ENCODE data around the gene RDX. TPM values are rescaled to one million over a fixed set of nuclear protein-coding genes. Genes with fewer than 3 reads are reported as not detected.
"Not testable (repeated sequence)": the region's sequence is repeated elsewhere in the genome, so short reads cannot be mapped to it uniquely, and the experiment has no call there.

RDX gene
- total and polyA plus RNA-seq, 2 donors (not counting 1 experiment from before 2014, with no cell fraction given), result 4.4 to 34.8 TPM

DNA sequence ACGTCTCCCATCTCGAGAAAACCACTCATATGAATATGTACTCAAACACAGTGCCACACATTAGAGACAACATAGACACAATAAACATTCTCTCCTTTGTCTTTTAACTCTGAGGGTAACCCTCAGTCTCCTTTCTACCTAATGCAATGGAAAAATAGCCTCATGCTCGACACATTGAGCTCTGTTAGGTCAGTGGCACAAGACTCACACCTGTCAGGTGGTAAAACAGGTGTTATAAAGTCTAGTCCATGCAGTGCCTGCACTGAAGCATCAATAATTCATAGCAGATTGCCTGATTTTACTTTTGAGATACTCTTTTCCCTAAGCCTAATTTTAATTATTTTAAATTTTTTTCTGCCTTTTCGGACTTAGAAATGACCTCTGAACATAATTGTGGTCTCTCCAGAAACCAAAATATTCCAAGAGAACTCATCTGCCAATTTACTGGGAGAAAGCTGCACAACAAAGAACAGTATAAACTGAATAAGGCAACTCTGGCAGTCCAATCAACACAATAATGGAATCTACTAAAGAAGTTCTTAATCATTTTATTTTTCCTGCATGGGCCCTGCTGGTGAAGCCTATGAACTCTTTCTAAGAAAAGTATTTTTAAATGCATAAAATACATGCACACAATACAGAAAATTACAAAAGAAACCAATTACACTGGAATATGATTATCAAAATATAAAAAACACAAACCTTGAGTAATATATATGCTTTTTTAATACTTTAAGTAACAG, 9.9 kb downstream of the RDX start:
- H3K27ac ChIP-seq (ENCODE audit: low read length in 2 of 2), result no peak overlapping the region
- Mint-ChIP-seq H3K9me3 (ENCODE audit: insufficient read depth) (no peaks in the 10 kb centered on the region), H3K27me3 (no peaks in the 10 kb centered on the region), H3K27ac (no peak overlapping the region), H3K4me3 (no peak overlapping the region), H3K4me1 (peaks cover 15% of the 10 kb centered on the region)
- no peak overlapping the region for H3K9ac ChIP-seq (ENCODE audit: low read length)
- no peak for DNase-seq
- no peak for ATAC-seq (ENCODE audit: low read depth)
- POLR2A ChIA-PET, result no interaction called here
- H3K4me2 ChIP-seq (replicated peaks; ENCODE audit: low read depth, low read length, poor library complexity, severe bottlenecking), result no peak overlapping the region
- peaks cover 86% of the 10 kb centered on the region for H3K79me2 ChIP-seq (ENCODE audit: control insufficient read depth, insufficient read depth, low read length)
- H4K20me1 ChIP-seq (ENCODE audit: control insufficient read depth, insufficient read depth, low read length, poor library complexity, severe bottlenecking), result peaks cover 18% of the 10 kb centered on the region
- no peak overlapping the region for H2AFZ ChIP-seq (ENCODE audit: insufficient read depth, low read depth, low read length, poor library complexity, severe bottlenecking)
- no peak overlapping the region for H3K4me3 ChIP-seq (ENCODE audit: control extremely low read depth in 1 of 5, extremely low read depth in 1 of 5, insufficient read depth in 1 of 5, low read depth in 2 of 5, low read length in 4 of 5)
- 80% methylated on average over 2 of the region's 4 CpGs for WGBS (ENCODE audit: insufficient coverage)
- H3K4me1 ChIP-seq (ENCODE audit: control insufficient read depth in 2 of 2, insufficient read depth in 2 of 2, low read length in 2 of 2), result peaks cover 0 to 6% of the 10 kb centered on the region in 2 donors
- CTCF ChIA-PET, result interaction anchor here (1.0 kb wide), 1 partner anchor 28 kb away, joined by 4 read pairs; no protein-coding TSS in a partner anchor
- intact Hi-C loops (cut with micrococcal nuclease), result no loop called here
- no peak for TF ChIP-seq EZH2 (IDR thresholded peaks at IDR 0.05; ENCODE audit: borderline replicate concordance, insufficient read depth, low read depth, low read length, poor library complexity, severe bottlenecking)
- TF ChIP-seq, protein P1, sequence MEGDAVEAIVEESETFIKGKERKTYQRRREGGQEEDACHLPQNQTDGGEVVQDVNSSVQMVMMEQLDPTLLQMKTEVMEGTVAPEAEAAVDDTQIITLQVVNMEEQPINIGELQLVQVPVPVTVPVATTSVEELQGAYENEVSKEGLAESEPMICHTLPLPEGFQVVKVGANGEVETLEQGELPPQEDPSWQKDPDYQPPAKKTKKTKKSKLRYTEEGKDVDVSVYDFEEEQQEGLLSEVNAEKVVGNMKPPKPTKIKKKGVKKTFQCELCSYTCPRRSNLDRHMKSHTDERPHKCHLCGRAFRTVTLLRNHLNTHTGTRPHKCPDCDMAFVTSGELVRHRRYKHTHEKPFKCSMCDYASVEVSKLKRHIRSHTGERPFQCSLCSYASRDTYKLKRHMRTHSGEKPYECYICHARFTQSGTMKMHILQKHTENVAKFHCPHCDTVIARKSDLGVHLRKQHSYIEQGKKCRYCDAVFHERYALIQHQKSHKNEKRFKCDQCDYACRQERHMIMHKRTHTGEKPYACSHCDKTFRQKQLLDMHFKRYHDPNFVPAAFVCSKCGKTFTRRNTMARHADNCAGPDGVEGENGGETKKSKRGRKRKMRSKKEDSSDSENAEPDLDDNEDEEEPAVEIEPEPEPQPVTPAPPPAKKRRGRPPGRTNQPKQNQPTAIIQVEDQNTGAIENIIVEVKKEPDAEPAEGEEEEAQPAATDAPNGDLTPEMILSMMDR (IDR thresholded peaks at IDR 0.05), result no peak
- no peaks in the 10 kb centered on the region for H3K36me3 ChIP-seq (replicated peaks in 1 of 2; ENCODE audit: control extremely low read depth in 1 of 2, control insufficient read depth in 1 of 2, extremely low read depth in 1 of 2, insufficient read depth in 2 of 2, low read length in 1 of 2)
- H3K27me3 ChIP-seq (replicated peaks in 1 of 4; ENCODE audit: control extremely low read depth in 1 of 4, control insufficient read depth in 3 of 4, insufficient read depth in 4 of 4, low read length in 3 of 4), result no peaks in the 10 kb centered on the region
- H3K9me3 ChIP-seq (ENCODE audit: control extremely low read depth in 1 of 3, control insufficient read depth in 2 of 3, insufficient read depth in 1 of 3, low read length in 2 of 3), result no peaks in the 10 kb centered on the region

DNA sequence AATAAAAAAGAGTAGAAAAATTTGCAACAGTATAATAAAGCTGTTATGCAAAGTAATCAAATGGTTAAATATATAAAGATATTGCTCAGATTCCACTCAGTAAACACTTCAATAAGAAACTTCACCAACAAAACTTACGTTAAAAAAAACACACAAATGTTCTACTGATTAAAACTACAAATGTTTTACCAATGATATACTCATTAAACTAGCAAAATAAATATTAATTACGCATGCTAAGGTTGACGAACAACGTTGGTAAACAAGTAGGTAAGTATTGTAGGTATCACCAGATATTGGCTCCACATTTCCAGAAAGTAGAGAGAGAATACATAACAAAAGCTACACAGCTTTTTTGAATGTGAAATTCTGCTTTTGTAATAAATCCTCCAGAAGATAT, 12.6 kb downstream of the RDX start:
- no peak overlapping the region for H3K27ac ChIP-seq (ENCODE audit: low read length in 2 of 2)
- ATAC-seq (ENCODE audit: low read depth), result no peak
- no CpG with 5 or more reads among the region's 4 CpGs for WGBS (ENCODE audit: insufficient coverage)
- no peak overlapping the region for H2AFZ ChIP-seq (ENCODE audit: insufficient read depth, low read depth, low read length, poor library complexity, severe bottlenecking)
- intact Hi-C loops (cut with micrococcal nuclease), result no loop called here
- H3K9me3 ChIP-seq (ENCODE audit: control extremely low read depth in 1 of 3, control insufficient read depth in 2 of 3, insufficient read depth in 1 of 3, low read length in 2 of 3), result no peaks in the 10 kb centered on the region
- peaks cover 72% of the 10 kb centered on the region for H3K79me2 ChIP-seq (ENCODE audit: control insufficient read depth, insufficient read depth, low read length)
- Mint-ChIP-seq H3K27ac (no peak overlapping the region), H3K27me3 (no peaks in the 10 kb centered on the region), H3K4me1 (peaks cover 17% of the 10 kb centered on the region), H3K4me3 (no peak overlapping the region), H3K9me3 (ENCODE audit: insufficient read depth) (no peaks in the 10 kb centered on the region)
- H3K4me3 ChIP-seq (ENCODE audit: control extremely low read depth in 1 of 5, extremely low read depth in 1 of 5, insufficient read depth in 1 of 5, low read depth in 2 of 5, low read length in 4 of 5), result no peak overlapping the region
- H3K4me2 ChIP-seq (replicated peaks; ENCODE audit: low read depth, low read length, poor library complexity, severe bottlenecking), result no peak overlapping the region
- peaks cover 0 to 6% of the 10 kb centered on the region in 2 donors for H3K4me1 ChIP-seq (ENCODE audit: control insufficient read depth in 2 of 2, insufficient read depth in 2 of 2, low read length in 2 of 2)
- DNase-seq, result no peak
- ChIA-PET POLR2A (no interaction called here), CTCF (no interaction called here)
- no peaks in the 10 kb centered on the region for H3K36me3 ChIP-seq (replicated peaks in 1 of 2; ENCODE audit: control extremely low read depth in 1 of 2, control insufficient read depth in 1 of 2, extremely low read depth in 1 of 2, insufficient read depth in 2 of 2, low read length in 1 of 2)
- H3K9ac ChIP-seq (ENCODE audit: low read length), result no peak overlapping the region
- H4K20me1 ChIP-seq (ENCODE audit: control insufficient read depth, insufficient read depth, low read length, poor library complexity, severe bottlenecking), result peaks cover 14% of the 10 kb centered on the region
- TF ChIP-seq EZH2 (IDR thresholded peaks at IDR 0.05; ENCODE audit: borderline replicate concordance, insufficient read depth, low read depth, low read length, poor library complexity, severe bottlenecking), result no peak
- TF ChIP-seq, protein P1 (IDR thresholded peaks at IDR 0.05), result no peak
- H3K27me3 ChIP-seq (replicated peaks in 1 of 4; ENCODE audit: control extremely low read depth in 1 of 4, control insufficient read depth in 3 of 4, insufficient read depth in 4 of 4, low read length in 3 of 4), result no peaks in the 10 kb centered on the region

DNA sequence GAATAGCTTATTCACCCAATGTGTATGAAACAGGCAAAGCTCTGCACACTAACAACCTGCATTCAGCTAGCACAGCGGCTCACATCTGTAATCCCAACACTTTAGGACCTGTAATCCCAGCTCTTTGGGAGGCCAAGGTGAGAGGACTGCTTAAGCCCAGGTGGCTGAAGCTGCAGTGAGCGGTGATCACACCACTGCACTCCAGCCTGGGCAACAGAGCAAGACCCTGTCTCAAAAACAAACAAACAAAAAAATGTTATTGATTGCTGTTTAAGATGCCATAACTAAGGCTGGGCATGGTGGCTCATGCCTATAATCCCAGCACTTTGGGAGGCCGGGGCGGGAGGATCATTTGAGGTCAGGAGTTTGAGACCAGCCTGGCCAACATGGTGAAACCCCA, 15.8 kb downstream of the RDX start:
- intact Hi-C loops (cut with micrococcal nuclease); CTCF ChIA-PET: not testable (repeated sequence)

More for the DNA sequence above, 15.8 kb downstream of the RDX start:
- peaks cover 54% of the 10 kb centered on the region for H3K79me2 ChIP-seq (ENCODE audit: control insufficient read depth, insufficient read depth, low read length)
- H3K4me1 Mint-ChIP-seq; H3K27me3 ChIP-seq (replicated peaks in 1 of 4; ENCODE audit: control extremely low read depth in 1 of 4, control insufficient read depth in 3 of 4, insufficient read depth in 4 of 4, low read length in 3 of 4); DNase-seq; H3K4me2 ChIP-seq (replicated peaks; ENCODE audit: low read depth, low read length, poor library complexity, severe bottlenecking); H3K4me3 Mint-ChIP-seq; H4K20me1 ChIP-seq (ENCODE audit: control insufficient read depth, insufficient read depth, low read length, poor library complexity, severe bottlenecking); H3K4me1 ChIP-seq (ENCODE audit: control insufficient read depth in 2 of 2, insufficient read depth in 2 of 2, low read length in 2 of 2); H3K9ac ChIP-seq (ENCODE audit: low read length); H3K27ac Mint-ChIP-seq; POLR2A ChIA-PET; H3K36me3 ChIP-seq (replicated peaks in 1 of 2; ENCODE audit: control extremely low read depth in 1 of 2, control insufficient read depth in 1 of 2, extremely low read depth in 1 of 2, insufficient read depth in 2 of 2, low read length in 1 of 2); H3K9me3 Mint-ChIP-seq (ENCODE audit: insufficient read depth); H3K27me3 Mint-ChIP-seq; H2AFZ ChIP-seq (ENCODE audit: insufficient read depth, low read depth, low read length, poor library complexity, severe bottlenecking); H3K4me3 ChIP-seq (ENCODE audit: control extremely low read depth in 1 of 5, extremely low read depth in 1 of 5, insufficient read depth in 1 of 5, low read depth in 2 of 5, low read length in 4 of 5); H3K27ac ChIP-seq (ENCODE audit: low read length in 2 of 2); H3K9me3 ChIP-seq (ENCODE audit: control extremely low read depth in 1 of 3, control insufficient read depth in 2 of 3, insufficient read depth in 1 of 3, low read length in 2 of 3); ATAC-seq (ENCODE audit: low read depth): not testable (repeated sequence)
- 100% methylated on average over 2 of the region's 4 CpGs for WGBS (ENCODE audit: insufficient coverage)
